NCI-H524 treated with DMSO at 0.1 percent for 48 hours (cell line): ENCODE data around the gene TIAM1.

ENCODE experiments used
- DNase-seq: peaks from one replicate; lab custom pipeline; 2025; lab: John Stamatoyannopoulos, UW

Gene TIAM1

GRCh38 chr21:31354604-31355443, 10.8 kb upstream of the TIAM1 start:
- DNase-seq, result no peak

- no peak for DNase-seq
Observed at GRCh38 chr21:31354122-31354521, 10.1 kb upstream of the TIAM1 start.

GRCh38 chr21:31352836-31353235, 8.8 kb upstream of the TIAM1 start:
- no peak for DNase-seq

GRCh38 chr21:31351960-31352359, 7.9 kb upstream of the TIAM1 start:
- DNase-seq, result no peak

- no peak for DNase-seq
Observed at GRCh38 chr21:31351438-31351837, 7.4 kb upstream of the TIAM1 start.

- peak; percentile 31 for DNase-seq
Observed at GRCh38 chr21:31349208-31349607, 5.1 kb upstream of the TIAM1 start.

GRCh38 chr21:31348188-31348587, 4.1 kb upstream of the TIAM1 start:
- DNase-seq, result no peak

GRCh38 chr21:31347435-31348032, 3.5 kb upstream of the TIAM1 start:
- DNase-seq, result no peak

GRCh38 chr21:31346256-31346821, 2.3 kb upstream of the TIAM1 start:
- DNase-seq, result no peak

GRCh38 chr21:31345136-31345535, 1.1 kb upstream of the TIAM1 start:
- no peak for DNase-seq

- no peak for DNase-seq
Observed at GRCh38 chr21:31343030-31343510, 991 bp downstream of the TIAM1 start.

- no peak for DNase-seq
Observed at GRCh38 chr21:31342348-31342747, 1.7 kb downstream of the TIAM1 start.

GRCh38 chr21:31340942-31341487, 3.0 kb downstream of the TIAM1 start:
- no peak for DNase-seq

- no peak for DNase-seq
Observed at GRCh38 chr21:31340514-31340913, 3.5 kb downstream of the TIAM1 start.

- DNase-seq, result no peak
Observed at GRCh38 chr21:31339721-31340120, 4.3 kb downstream of the TIAM1 start.

GRCh38 chr21:31338908-31339368, 5.1 kb downstream of the TIAM1 start:
- DNase-seq, result no peak

- DNase-seq, result no peak
Observed at GRCh38 chr21:31337996-31338907, 5.8 kb downstream of the TIAM1 start.

GRCh38 chr21:31337086-31337485, 7.0 kb downstream of the TIAM1 start:
- no peak for DNase-seq

- DNase-seq, result no peak
Observed at GRCh38 chr21:31336739-31337040, 7.4 kb downstream of the TIAM1 start.

GRCh38 chr21:31335957-31336738, 7.9 kb downstream of the TIAM1 start:
- DNase-seq, result no peak

- DNase-seq, result no peak
Observed at GRCh38 chr21:31334648-31335121, 9.4 kb downstream of the TIAM1 start.
